ENCODE data around the gene CTBP2.
"Not testable (repeated sequence)": the region's sequence is repeated elsewhere in the genome, so short reads cannot be mapped to it uniquely, and the experiment has no call there.

CTBP2 gene

GRCh38 chr10:125189162-125189561, 28.8 kb upstream of the CTBP2 start:
- no peak overlapping the region for H2AFZ ChIP-seq (ENCODE audit: low read depth, low read length, severe bottlenecking)
- no peaks in the 10 kb centered on the region for H3K9me2 ChIP-seq (replicated peaks; ENCODE audit: insufficient read depth, low read length)
- no peaks in the 10 kb centered on the region for H4K20me1 ChIP-seq (ENCODE audit: low read depth, low read length)
- no peaks in the 10 kb centered on the region for H3K27me3 ChIP-seq (ENCODE audit: low read length)
- no peak overlapping the region for H3K9ac ChIP-seq (ENCODE audit: low read length)
- no peaks in the 10 kb centered on the region for H3K79me2 ChIP-seq (ENCODE audit: insufficient read depth, low read length)
- no peaks in the 10 kb centered on the region for H3K36me3 ChIP-seq (ENCODE audit: low read length)
- no peak overlapping the region for H3K4me2 ChIP-seq (ENCODE audit: low read depth, low read length, poor library complexity, severe bottlenecking)
- H3K27ac ChIP-seq (ENCODE audit: low read depth, low read length): no peak overlapping the region
- no peaks in the 10 kb centered on the region for H3K9me3 ChIP-seq (ENCODE audit: insufficient read depth, low read length)
- H3F3A ChIP-seq (ENCODE audit: insufficient read depth): no peaks in the 10 kb centered on the region
- H3K4me3 ChIP-seq (ENCODE audit: insufficient read depth, low read length, poor library complexity, severe bottlenecking): no peak overlapping the region
- TF ChIP-seq EZH2phosphoT487 (conservative IDR thresholded peaks at IDR 0.05; ENCODE audit: low read length) (no peak), CTCF (IDR thresholded peaks at IDR 0.05; ENCODE audit: insufficient read depth, low read length, poor library complexity, severe bottlenecking) (no peak)

GRCh38 chr10:125187238-125188194, 27.2 kb upstream of the CTBP2 start:
- Histone ChIP-seq H3K4me3 (ENCODE audit: insufficient read depth, low read length, poor library complexity, severe bottlenecking) (no peak overlapping the region), H3K9me3 (ENCODE audit: insufficient read depth, low read length) (no peaks in the 10 kb centered on the region)

GRCh38 chr10:125186431-125187170, 26.2 kb upstream of the CTBP2 start:
- Histone ChIP-seq H3K4me3 (ENCODE audit: insufficient read depth, low read length, poor library complexity, severe bottlenecking) (no peak overlapping the region), H3F3A (ENCODE audit: insufficient read depth) (no peaks in the 10 kb centered on the region), H3K79me2 (ENCODE audit: insufficient read depth, low read length) (no peaks in the 10 kb centered on the region), H3K27ac (ENCODE audit: low read depth, low read length) (no peak overlapping the region), H2AFZ (ENCODE audit: low read depth, low read length, severe bottlenecking) (no peak overlapping the region), H3K27me3 (ENCODE audit: low read length) (no peaks in the 10 kb centered on the region), H3K9me2 (replicated peaks; ENCODE audit: insufficient read depth, low read length) (no peaks in the 10 kb centered on the region), H4K20me1 (ENCODE audit: low read depth, low read length) (no peaks in the 10 kb centered on the region), H3K9ac (ENCODE audit: low read length) (no peak overlapping the region), H3K36me3 (ENCODE audit: low read length) (no peaks in the 10 kb centered on the region), H3K9me3 (ENCODE audit: insufficient read depth, low read length) (no peaks in the 10 kb centered on the region), H3K4me2 (ENCODE audit: low read depth, low read length, poor library complexity, severe bottlenecking) (no peak overlapping the region)
- TF ChIP-seq EZH2phosphoT487 (conservative IDR thresholded peaks at IDR 0.05; ENCODE audit: low read length) (no peak), CTCF (IDR thresholded peaks at IDR 0.05; ENCODE audit: insufficient read depth, low read length, poor library complexity, severe bottlenecking) (no peak)

More at GRCh38 chr10:125187238-125188194, 27.2 kb upstream of the CTBP2 start:
- no peaks in the 10 kb centered on the region for H3K9me2 ChIP-seq (replicated peaks; ENCODE audit: insufficient read depth, low read length)
- no peak overlapping the region for H3K27ac ChIP-seq (ENCODE audit: low read depth, low read length)
- H2AFZ ChIP-seq (ENCODE audit: low read depth, low read length, severe bottlenecking): no peak overlapping the region
- no peaks in the 10 kb centered on the region for H3K27me3 ChIP-seq (ENCODE audit: low read length)
- no peak overlapping the region for H3K9ac ChIP-seq (ENCODE audit: low read length)
- no peaks in the 10 kb centered on the region for H3F3A ChIP-seq (ENCODE audit: insufficient read depth)
- H3K79me2 ChIP-seq (ENCODE audit: insufficient read depth, low read length): no peaks in the 10 kb centered on the region
- H3K36me3 ChIP-seq (ENCODE audit: low read length): no peaks in the 10 kb centered on the region
- no peaks in the 10 kb centered on the region for H4K20me1 ChIP-seq (ENCODE audit: low read depth, low read length)
- no peak for TF ChIP-seq CTCF (IDR thresholded peaks at IDR 0.05; ENCODE audit: insufficient read depth, low read length, poor library complexity, severe bottlenecking)
- no peak for TF ChIP-seq EZH2phosphoT487 (conservative IDR thresholded peaks at IDR 0.05; ENCODE audit: low read length)
- H3K4me2 ChIP-seq (ENCODE audit: low read depth, low read length, poor library complexity, severe bottlenecking): no peak overlapping the region

GRCh38 chr10:125179107-125179506, 18.7 kb upstream of the CTBP2 start:
- H3K79me2 ChIP-seq (ENCODE audit: insufficient read depth, low read length); H3K9me3 ChIP-seq (ENCODE audit: insufficient read depth, low read length); H3K27ac ChIP-seq (ENCODE audit: low read depth, low read length); H3K4me3 ChIP-seq (ENCODE audit: insufficient read depth, low read length, poor library complexity, severe bottlenecking); H3K9ac ChIP-seq (ENCODE audit: low read length); H3K4me2 ChIP-seq (ENCODE audit: low read depth, low read length, poor library complexity, severe bottlenecking); H3K9me2 ChIP-seq (replicated peaks; ENCODE audit: insufficient read depth, low read length); H3F3A ChIP-seq (ENCODE audit: insufficient read depth); H3K36me3 ChIP-seq (ENCODE audit: low read length); H3K27me3 ChIP-seq (ENCODE audit: low read length); H2AFZ ChIP-seq (ENCODE audit: low read depth, low read length, severe bottlenecking); H4K20me1 ChIP-seq (ENCODE audit: low read depth, low read length): not testable (repeated sequence)
